ENCODE results near the gene DEFB124.

- TF ChIP-seq SIN3A (conservative IDR thresholded peaks at IDR 0.05 in 1 of 2, IDR thresholded peaks at IDR 0.05 in 1 of 2; ENCODE audit: low read depth in 1 of 2, low read length in 2 of 2) (no peak), CTCF (IDR thresholded peaks at IDR 0.05; ENCODE audit: control extremely low read depth in 1 of 3, insufficient read depth in 1 of 3, low read depth in 1 of 3, low read length in 3 of 3) (no peak), CHD1 (IDR thresholded peaks at IDR 0.05; ENCODE audit: low read depth, low read length) (no peak), MAX (IDR thresholded peaks at IDR 0.05) (no peak), POLR2A (IDR thresholded peaks at IDR 0.05; ENCODE audit: control extremely low read depth in 1 of 2, low read depth in 2 of 2, low read length in 2 of 2) (no peak), EZH2 (IDR thresholded peaks at IDR 0.05; ENCODE audit: low read depth, low read length, severe bottlenecking) (no peak), NRF1 (IDR thresholded peaks at IDR 0.05; ENCODE audit: low read depth, low read length) (no peak), EGR1 (IDR thresholded peaks at IDR 0.05; ENCODE audit: borderline replicate concordance, low read depth, low read length) (no peak), TBP (IDR thresholded peaks at IDR 0.05; ENCODE audit: low read depth, low read length) (no peak), TCF12 (IDR thresholded peaks at IDR 0.05; ENCODE audit: low read depth, low read length) (no peak), CBX8 (IDR thresholded peaks at IDR 0.05; ENCODE audit: borderline replicate concordance, low read depth, low read length) (no peak), HDAC6 (IDR thresholded peaks at IDR 0.05; ENCODE audit: low read depth, low read length) (no peak), RFX5 (IDR thresholded peaks at IDR 0.05; ENCODE audit: borderline replicate concordance, low read depth, low read length) (no peak), SIX5 (IDR thresholded peaks at IDR 0.05; ENCODE audit: low read depth, low read length) (no peak)
Observed at GRCh38 chr20:31474097-31474436, 860 bp downstream of the DEFB124 start.
